GM23338 (cell line): ENCODE data around the gene MRPS6. TPM values are rescaled to one million over a fixed set of nuclear protein-coding genes. Genes with fewer than 3 reads are reported as not detected.

Experiments
- ATAC-seq: fragments of 200-7000 bp; cut with Tn5 transposase; 3 replicates; pipeline ENCODE4 v1.9.1; 2020
- DNase-seq: peaks from one replicate; pipeline ENCODE4 v3.0.0-alpha.2; 2015; ENCODE audit warnings: low spot score
- H2AFZ ChIP-seq: fragments of 200-600 bp; sonication (generic); 2 replicates; pipeline ENCODE4 v1.8.0; 2016; ENCODE audit warnings: antibody characterized with exemption, mild to moderate bottlenecking, moderate library complexity
- H3F3A ChIP-seq: fragments of 200-600 bp; sonication (generic); replicated peaks from 2 replicates; pipeline ENCODE4 v1.8.0; 2017; ENCODE audit warnings: antibody characterized with exemption, mixed run types, low read depth
- H3K27ac ChIP-seq: fragments of 200-600 bp; sonication (generic); 2 replicates; pipeline ENCODE4 v1.6.1; 2016; ENCODE audit warnings: low read depth
- H3K27me3 ChIP-seq: fragments of 200-600 bp; sonication (generic); 2 replicates; pipeline ENCODE4 v1.8.0; 2016; ENCODE audit warnings: mild to moderate bottlenecking, mixed run types, moderate library complexity; ENCODE audit not compliant: insufficient read depth
- H3K36me3 ChIP-seq: fragments of 200-600 bp; sonication (generic); 2 replicates; pipeline ENCODE4 v1.8.0; 2016; ENCODE audit warnings: mild to moderate bottlenecking; ENCODE audit not compliant: insufficient read depth
- H3K4me1 ChIP-seq: fragments of 200-600 bp; sonication (generic); 2 replicates; pipeline ENCODE4 v1.8.0; 2016; ENCODE audit warnings: mild to moderate bottlenecking, moderate library complexity; ENCODE audit not compliant: insufficient read depth
- H3K4me2 ChIP-seq: fragments of 200-600 bp; sonication (generic); 2 replicates; pipeline ENCODE4 v1.7.1; 2017; ENCODE audit warnings: mixed run types
- H3K4me3 ChIP-seq: fragments of 200-600 bp; sonication (generic); 2 replicates; pipeline ENCODE4 v1.6.1; 2016; ENCODE audit warnings: mixed run types
- H3K79me2 ChIP-seq: fragments of 200-600 bp; sonication (generic); replicated peaks from 2 replicates; pipeline ENCODE4 v1.8.0; 2017; ENCODE audit warnings: mild to moderate bottlenecking; ENCODE audit not compliant: insufficient read depth
- H3K9me2 ChIP-seq: fragments of 200-600 bp; sonication (generic); 2 replicates; pipeline ENCODE4 v1.8.0; 2017; ENCODE audit not compliant: insufficient read depth
- H4K20me1 ChIP-seq: fragments of 200-600 bp; sonication (generic); replicated peaks from 2 replicates; pipeline ENCODE4 v1.8.0; 2017; ENCODE audit warnings: mild to moderate bottlenecking; ENCODE audit not compliant: insufficient read depth
- H3K27ac Mint-ChIP-seq: 2 replicates; pipeline ENCODE4 v1.8.0; 2020; ENCODE audit warnings: inconsistent platforms, mild to moderate bottlenecking, moderate library complexity, mixed read lengths
- H3K27me3 Mint-ChIP-seq: 3 replicates; pipeline ENCODE4 v1.8.0; 2022; ENCODE audit warnings: low read depth, mild to moderate bottlenecking, moderate library complexity, mixed read lengths, inconsistent platforms; ENCODE audit not compliant: insufficient read depth, poor library complexity
- H3K36me3 Mint-ChIP-seq: 3 replicates; pipeline ENCODE4 v1.8.0; 2021; ENCODE audit warnings: low read depth, mild to moderate bottlenecking, inconsistent platforms, moderate library complexity, mixed read lengths
- H3K4me1 Mint-ChIP-seq: 3 replicates; pipeline ENCODE4 v1.8.0; 2020; ENCODE audit warnings: mild to moderate bottlenecking, inconsistent platforms, mixed read lengths
- H3K4me3 Mint-ChIP-seq: 3 replicates; pipeline ENCODE4 v1.8.0; 2021; ENCODE audit warnings: moderate library complexity, mild to moderate bottlenecking, inconsistent platforms, mixed read lengths
- H3K9me3 Mint-ChIP-seq: 3 replicates; pipeline ENCODE4 v1.8.0; 2020; ENCODE audit warnings: moderate library complexity, mild to moderate bottlenecking, inconsistent platforms, mixed read lengths
- CTCF ChIP-seq, 2 experiments: fragments of 200-600 bp in 1 of 2; sonication (generic) in 1 of 2; conservative IDR thresholded peaks; 2 replicates each; pipeline versions ENCODE4 v1.5.1 to v1.6.1; 2016 to 2017; ENCODE audit warnings: antibody characterized with exemption in 2 of 2, low read depth in 2 of 2, mild to moderate bottlenecking in 2 of 2, moderate library complexity in 1 of 2
- EZH2 ChIP-seq: fragments of 200-600 bp; sonication (generic); IDR thresholded peaks from one replicate; pipeline ENCODE4 v1.8.0; 2017; ENCODE audit warnings: antibody characterized with exemption, mild to moderate bottlenecking, low read depth; ENCODE audit not compliant: unreplicated experiment
- EZH2phosphoT487 ChIP-seq: fragments of 200-600 bp; sonication (generic); IDR thresholded peaks from one replicate; pipeline ENCODE4 v1.8.1; 2018; ENCODE audit warnings: antibody characterized with exemption; ENCODE audit not compliant: unreplicated experiment
- NANOG ChIP-seq: IDR thresholded peaks from 2 replicates; pipeline ENCODE4 v1.6.1; 2016; ENCODE audit warnings: antibody characterized with exemption, borderline replicate concordance
- POLR2AphosphoS5 ChIP-seq: IDR thresholded peaks from 2 replicates; pipeline ENCODE4 v1.6.1; 2016; ENCODE audit warnings: antibody characterized with exemption, low read depth
- ZNF114 ChIP-seq: fragments of 250-450 bp; sonication (Bioruptor Pico); IDR thresholded peaks from 2 replicates; pipeline ENCODE4 v1.5.0; 2020; ENCODE audit warnings: mild to moderate bottlenecking, moderate library complexity
- ZNF331 ChIP-seq: fragments of 250-450 bp; sonication (Bioruptor Pico); IDR thresholded peaks from 2 replicates; pipeline ENCODE4 v1.5.0; 2020; ENCODE audit warnings: low read depth, mild to moderate bottlenecking, moderate library complexity
- ZNF462 ChIP-seq: fragments of 250-450 bp; sonication (Bioruptor Pico); IDR thresholded peaks from 2 replicates; pipeline ENCODE4 v1.5.0; 2020; ENCODE audit warnings: mild to moderate bottlenecking, moderate library complexity
- polyA plus RNA-seq: library from polyadenylated mRNA; unstranded; fragments of >200 nt; fragmentation: Nextera tagmentation; extraction: Ambion mirVana; gene quantifications from 2 replicates; pipeline ENCODE4 v1.2.1, GENCODE V29; 2016
- total RNA-seq: library from RNA; depleted of rRNA; stranded (reverse); fragments of >200 nt; shearing (Covaris generic); gene quantifications from 2 replicates; pipeline ENCODE4 v1.2.3, GENCODE V29; 2014

Gene MRPS6
- total and polyA plus RNA-seq, 2 experiments from 2014 or later: 80.5 to 242 TPM

GRCh38 chr21:34046917-34047316 lies 26.5 kb upstream of the MRPS6 start (continued):
- TF ChIP-seq ZNF462 (CRISPR knock-in tag) (no peak), ZNF331 (CRISPR knock-in tag) (no peak)

- Histone ChIP-seq H3K36me3 (no peaks in the 10 kb centered on the region), H3K9me2 (no peaks in the 10 kb centered on the region), H3K79me2 (no peaks in the 10 kb centered on the region), H2AFZ (no peak overlapping the region), H3K4me1 (no peaks in the 10 kb centered on the region), H3K27me3 (no peaks in the 10 kb centered on the region), H3K4me2 (no peak overlapping the region), H3K27ac (no peak overlapping the region), H4K20me1 (no peaks in the 10 kb centered on the region), H3F3A (no peaks in the 10 kb centered on the region), H3K4me3 (no peak overlapping the region)
- H3K4me3 Mint-ChIP-seq: no peak overlapping the region
- no peaks in the 10 kb centered on the region for H3K36me3 Mint-ChIP-seq
- no peaks in the 10 kb centered on the region for H3K27me3 Mint-ChIP-seq
- no peak for ATAC-seq
- no peaks in the 10 kb centered on the region; the same call in 2 of the 3 replicates for H3K9me3 Mint-ChIP-seq
- DNase-seq: no peak
- H3K4me1 Mint-ChIP-seq: no peaks in the 10 kb centered on the region
- no peak overlapping the region for H3K27ac Mint-ChIP-seq
- TF ChIP-seq ZNF331 (CRISPR knock-in tag) (no peak), ZNF462 (CRISPR knock-in tag) (no peak), EZH2phosphoT487 (no peak), ZNF114 (CRISPR knock-in tag) (no peak), EZH2 (no peak), CTCF (conservative IDR thresholded peaks at IDR 0.05; ENCODE audit: low read depth in 2 of 2) (no peak), NANOG (no peak), POLR2AphosphoS5 (no peak)
Observed at GRCh38 chr21:34047835-34048234, 25.5 kb upstream of the MRPS6 start.
